Activated effector memory CD4-positive, alpha-beta T cell treated with anti-CD3 and anti-CD28 coated beads, Interleukin-2, amount 50 U/mL, for 16 hours (primary cell): Measurements from ENCODE around the gene GLB1L2.

ENCODE experiments used
- DNase-seq: peaks from one replicate; pipeline ENCODE4 v3.0.0-alpha.2; 2020

The GLB1L2 gene

DNA sequence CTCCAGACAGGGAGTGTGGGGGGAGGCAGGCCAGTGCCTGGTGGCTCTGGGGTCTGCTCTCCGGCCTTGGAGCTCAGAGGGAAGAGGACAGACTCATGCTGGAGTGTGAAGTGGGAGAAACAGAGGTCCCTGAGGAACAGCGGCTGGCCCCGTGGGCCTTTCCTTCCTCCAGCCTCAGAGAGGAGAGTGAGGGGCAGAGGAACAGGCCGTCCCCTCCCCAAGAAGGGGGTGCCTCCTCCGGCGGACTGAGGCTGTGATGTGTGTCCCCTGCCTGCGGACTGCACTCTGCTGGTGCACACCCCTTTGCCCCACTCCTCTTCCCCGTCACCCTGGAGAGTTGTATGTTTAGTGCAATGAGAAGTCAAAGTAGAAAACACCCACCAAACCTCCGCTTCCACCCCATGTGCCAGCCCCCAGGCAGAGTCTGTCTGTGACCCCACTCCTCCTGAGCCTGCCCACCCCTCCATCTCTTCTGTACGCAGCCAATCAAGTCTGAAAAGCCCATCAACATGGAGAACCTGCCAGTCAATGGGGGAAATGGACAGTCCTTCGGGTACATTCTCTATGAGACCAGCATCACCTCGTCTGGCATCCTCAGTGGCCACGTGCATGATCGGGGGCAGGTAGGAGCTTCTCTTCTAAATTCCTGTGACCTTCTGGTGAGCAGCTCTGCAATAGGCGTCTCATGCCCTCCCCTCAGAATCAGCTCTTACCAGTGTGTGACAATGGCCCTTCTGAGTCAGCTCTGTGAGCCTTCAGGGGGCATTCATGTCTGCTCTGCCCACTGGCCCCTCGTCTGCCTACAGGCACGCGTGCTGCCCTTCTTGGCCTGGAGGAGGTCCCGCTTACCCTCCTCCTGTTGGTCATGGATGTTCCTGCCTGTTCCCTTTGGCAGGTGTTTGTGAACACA is 39.0 kb downstream of the GLB1L2 start:
- DNase-seq, result no peak

DNA sequence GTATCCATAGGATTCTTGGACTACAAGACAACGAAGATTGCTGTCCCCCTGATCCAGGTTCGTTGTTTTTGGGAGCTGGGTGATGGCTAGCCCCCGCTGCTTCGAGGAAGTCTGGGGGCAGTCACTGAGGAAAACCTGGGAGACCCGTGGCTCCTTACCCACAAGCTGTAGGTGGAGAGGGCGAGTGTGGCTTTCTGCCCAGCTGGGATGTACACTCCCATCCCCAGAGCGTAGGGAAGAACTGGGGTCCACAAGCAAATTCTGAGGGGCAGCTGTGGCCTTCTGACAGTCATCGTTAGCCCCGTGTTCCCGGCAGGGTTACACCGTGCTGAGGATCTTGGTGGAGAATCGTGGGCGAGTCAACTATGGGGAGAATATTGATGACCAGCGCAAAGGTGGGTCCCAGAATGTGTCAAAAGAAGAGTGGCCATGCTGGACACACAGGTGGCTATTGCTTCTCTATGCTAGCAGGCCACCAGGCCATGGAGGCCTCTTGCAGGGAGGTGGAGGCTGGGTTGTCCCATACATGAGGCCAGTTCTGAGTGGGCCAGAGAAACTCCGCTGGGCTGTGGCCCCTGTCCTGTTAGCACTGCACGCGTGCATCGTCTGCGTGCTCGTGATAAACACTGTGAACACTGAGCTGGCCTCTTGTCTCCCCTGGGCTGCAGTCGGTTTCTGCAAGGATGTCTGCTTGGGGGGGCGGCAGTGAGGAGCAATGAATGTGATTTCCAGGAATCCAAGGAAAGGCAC is 39.8 kb downstream of the GLB1L2 start:
- no peak for DNase-seq

DNA sequence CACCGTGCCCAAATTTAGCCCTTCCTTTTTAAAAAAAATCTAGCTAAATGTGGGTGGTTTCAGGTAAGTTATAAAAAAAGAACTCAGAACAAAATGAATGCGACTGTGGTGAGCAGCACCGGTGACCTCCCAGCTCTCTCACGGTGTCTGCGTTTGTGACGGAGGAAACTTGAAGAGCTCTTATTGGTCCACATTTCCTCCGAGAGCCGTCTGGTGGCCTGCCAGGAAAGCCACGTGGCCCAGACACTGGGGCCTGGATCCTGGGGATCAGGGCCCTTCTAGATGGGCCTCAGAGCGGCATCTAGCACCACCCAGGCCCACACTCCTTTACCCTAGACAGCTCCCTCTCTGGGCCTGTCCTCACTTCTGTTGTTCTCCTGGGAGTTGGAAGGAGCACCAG is 40.7 kb downstream of the GLB1L2 start:
- no peak for DNase-seq

DNA sequence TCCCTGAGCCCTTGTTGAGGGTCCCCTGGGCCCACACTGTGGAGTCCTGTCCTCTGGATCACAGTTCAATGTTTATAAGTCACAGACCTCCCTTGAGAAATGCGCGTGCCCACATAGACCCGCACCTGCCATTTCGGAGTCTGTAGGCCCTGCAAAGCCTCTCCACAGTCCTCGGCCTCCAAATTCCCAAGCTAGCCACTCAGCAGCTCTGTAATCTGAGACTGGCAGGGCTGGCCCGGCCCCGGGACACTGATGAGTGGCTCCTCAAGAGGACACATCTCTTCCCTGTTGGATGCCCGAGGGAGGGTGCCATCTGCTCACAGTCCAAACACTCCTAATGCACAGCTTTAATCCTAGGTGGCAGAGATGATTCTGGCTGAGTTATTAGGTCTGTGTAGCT is 41.2 kb downstream of the GLB1L2 start:
- no peak for DNase-seq

DNA sequence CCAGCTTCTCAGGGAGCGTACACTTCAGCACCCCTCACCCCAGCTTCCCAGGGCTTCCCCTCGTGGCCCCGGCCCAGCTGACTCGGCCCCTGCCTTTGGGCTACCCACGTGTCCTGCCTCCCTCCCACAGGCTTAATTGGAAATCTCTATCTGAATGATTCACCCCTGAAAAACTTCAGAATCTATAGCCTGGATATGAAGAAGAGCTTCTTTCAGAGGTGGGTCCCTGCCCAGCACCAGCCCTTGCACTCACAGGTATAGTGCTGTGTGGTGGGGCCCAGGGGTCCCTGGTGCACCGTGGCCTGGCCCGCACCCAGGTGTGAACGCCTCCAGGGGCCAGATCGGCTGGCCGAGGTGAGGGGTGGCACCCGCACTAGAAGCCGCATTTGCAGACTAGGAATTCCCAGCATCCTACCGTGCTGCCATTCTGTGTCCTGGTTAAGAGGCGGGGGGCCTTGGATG is 41.8 kb downstream of the GLB1L2 start:
- DNase-seq, result no peak

DNA sequence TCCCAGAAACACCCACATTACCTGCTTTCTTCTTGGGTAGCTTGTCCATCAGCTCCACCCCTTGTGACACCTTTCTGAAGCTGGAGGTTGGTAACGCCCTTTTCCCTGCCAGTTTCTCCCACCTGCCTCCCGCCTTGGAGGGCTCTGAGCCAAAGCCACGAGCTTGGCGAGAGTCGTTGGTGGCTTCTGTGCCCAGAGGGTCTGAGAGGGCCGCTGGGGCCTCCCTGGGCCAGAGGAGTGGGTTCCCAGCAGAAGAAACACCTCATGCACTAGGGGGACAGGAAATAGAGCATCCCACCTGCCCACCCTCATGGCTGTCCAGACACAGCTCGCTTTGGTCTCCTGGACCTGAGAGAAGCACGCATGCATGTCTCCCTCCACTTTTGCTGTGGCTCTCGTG is 42.4 kb downstream of the GLB1L2 start:
- no peak for DNase-seq

DNA sequence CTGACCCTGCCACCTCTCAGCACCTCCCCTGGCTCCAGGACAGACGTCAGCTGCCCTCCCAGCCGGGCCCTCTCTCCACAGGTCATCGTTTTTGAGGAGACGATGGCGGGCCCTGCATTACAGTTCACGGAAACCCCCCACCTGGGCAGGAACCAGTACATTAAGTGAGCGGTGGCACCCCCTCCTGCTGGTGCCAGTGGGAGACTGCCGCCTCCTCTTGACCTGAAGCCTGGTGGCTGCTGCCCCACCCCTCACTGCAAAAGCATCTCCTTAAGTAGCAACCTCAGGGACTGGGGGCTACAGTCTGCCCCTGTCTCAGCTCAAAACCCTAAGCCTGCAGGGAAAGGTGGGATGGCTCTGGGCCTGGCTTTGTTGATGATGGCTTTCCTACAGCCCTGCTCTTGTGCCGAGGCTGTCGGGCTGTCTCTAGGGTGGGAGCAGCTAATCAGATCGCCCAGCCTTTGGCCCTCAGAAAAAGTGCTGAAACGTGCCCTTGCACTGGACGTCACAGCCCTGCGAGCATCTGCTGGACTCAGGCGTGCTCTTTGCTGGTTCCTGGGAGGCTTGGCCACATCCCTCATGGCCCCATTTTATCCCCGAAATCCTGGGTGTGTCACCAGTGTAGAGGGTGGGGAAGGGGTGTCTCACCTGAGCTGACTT is 43.2 kb downstream of the GLB1L2 start:
- no peak for DNase-seq

DNA sequence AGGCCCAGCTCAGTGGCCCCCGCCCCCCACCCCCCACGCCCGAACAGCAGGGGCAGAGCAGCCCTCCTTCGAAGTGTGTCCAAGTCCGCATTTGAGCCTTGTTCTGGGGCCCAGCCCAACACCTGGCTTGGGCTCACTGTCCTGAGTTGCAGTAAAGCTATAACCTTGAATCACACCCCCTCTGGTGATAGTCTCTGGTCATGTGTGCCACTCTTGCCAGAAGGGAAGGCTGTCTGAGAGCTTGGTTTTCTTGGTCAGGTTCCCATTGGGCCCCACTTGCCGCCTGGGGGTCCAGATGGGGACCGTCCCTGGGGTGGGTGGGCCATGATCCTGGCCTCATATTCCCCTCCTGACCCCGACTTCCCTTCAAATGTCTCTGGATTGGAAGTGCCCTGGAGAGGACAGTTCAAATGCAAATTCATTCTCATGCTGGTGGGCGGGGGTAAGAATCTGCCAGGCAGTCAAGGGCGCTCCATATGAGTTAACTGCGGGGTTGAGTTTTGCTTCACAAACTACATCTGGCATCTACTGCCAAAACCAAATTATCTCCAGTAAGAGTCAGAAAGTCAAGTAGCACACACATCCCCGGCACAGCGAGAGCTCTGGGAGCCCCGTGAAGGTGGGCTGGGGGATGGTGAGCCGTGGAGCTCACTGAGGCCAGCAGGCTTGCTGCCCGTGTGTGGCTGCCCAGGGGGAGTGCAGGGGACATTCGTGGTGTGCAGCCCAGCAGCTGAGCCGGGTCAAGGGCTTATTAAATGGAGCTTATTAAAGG is 44.5 kb downstream of the GLB1L2 start:
- no peak for DNase-seq

DNA sequence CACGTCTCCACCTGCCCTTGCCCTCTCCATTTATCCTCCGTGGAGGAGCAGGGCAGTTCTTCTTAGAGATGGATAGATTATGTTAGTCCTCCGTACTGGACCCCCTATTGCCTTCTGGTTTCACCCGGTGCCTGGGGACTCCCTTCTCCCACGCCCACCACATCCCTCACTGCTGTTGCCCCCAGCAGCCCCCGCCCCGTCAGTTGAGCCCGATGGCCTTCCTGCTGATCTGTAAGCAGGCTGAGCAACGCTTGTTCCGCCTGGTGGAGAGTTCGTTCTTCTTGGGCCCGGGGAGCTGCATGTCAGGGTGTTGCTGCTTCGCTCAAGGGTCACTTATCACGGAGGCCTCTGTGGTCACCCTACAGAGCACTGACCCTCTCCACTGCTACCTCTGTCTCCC is 46.1 kb downstream of the GLB1L2 start:
- DNase-seq, result no peak

DNA sequence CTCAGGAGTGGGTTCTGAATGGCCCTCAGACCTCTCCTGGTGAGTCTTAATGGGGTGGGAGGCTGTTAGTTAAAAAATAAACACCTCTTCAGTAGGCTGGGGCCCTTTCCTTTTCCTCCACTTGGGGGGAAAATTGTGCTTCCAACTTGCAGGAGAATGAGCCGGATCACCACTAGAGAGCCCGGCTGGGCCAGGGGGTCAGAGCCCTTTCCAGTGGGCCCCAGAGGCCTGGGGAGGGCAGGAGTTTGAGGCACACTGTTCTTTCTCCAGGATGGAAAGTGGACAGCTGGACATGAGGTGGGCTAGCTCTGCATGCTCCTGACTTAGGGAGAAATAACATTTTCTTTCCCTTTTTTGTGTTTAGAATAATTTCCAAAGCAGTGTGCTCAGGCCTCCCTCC is 47.5 kb downstream of the GLB1L2 start:
- DNase-seq, result no peak

DNA sequence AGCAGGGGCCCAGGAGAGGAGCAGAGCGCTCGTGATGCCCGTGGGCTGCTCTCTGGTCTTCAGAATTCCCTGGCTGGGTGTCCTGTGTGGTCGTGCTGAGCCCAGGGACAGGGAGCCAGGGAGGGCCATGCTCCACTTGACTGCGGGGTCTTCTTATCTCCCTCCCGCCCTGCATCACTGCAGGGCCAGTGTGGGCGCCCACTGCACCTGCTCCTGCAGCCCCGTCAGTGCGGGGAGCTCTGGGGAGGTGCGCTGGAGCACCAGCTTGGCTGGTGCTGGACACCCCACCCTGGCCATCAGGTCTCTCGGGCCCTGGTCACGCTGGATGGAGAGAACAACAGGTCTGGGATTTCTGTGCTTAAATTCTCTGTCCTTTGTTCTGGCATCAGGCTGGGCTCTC is 48.4 kb downstream of the GLB1L2 start:
- DNase-seq, result no peak

DNA sequence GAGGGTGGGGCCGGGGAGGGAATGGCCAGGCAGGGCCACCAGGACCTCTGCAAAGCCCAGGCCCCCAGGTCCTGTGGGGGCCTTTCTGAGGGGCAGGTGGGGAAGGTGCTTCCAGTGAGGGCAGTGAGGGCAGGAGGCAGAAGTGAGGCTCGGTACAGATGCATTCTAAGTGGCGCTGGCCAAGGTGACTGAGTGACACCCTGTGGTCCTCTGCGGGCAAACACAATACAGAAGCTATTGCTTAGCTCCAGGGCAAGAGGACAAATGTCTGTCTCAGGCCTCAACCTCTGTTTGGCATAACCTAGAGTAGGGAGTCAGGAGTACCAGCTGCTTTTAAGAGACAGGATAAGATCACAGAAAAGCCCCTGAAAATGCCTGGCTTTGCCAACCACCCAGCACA is 49.0 kb downstream of the GLB1L2 start:
- DNase-seq, result no peak

DNA sequence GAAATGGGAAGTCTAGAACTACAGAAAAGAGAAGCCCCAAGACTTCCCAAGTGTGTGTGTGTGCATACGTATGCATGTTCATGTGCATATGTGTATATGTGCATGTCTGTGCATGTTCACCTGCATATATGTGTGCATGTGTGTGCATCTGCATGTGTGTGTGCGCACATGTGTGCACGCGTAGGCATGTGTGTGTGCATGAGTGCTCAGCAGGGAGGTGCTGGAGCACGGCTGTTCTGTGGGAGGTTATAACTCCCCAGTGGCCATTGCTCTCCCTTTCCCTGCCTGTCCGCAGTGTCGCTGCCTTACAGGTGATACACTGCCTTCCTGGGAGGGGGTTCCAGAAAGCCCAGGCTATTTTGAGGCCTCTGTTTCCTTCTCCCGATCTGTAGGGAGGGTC is 50.5 kb downstream of the GLB1L2 start:
- DNase-seq, result no peak

DNA sequence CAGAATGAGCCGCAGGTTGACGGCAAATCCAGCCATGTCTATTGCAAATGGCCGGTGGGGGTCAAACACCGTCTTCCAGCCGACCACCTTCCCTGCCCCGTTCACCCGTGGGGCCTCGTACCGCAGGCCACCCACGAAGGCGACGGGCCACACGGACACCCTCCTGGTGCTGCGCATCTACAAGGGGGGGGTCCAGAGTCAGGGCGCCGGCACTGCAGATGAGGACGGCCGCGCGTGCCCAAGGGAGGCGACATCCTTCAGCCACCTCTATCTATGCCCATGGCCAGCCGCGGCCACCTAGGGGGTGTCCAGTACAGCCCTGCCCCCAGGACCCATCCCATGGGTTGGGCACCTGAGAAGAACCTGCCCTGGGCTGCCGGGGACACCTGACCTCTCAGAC is 51.0 kb downstream of the GLB1L2 start:
- DNase-seq, result no peak

DNA sequence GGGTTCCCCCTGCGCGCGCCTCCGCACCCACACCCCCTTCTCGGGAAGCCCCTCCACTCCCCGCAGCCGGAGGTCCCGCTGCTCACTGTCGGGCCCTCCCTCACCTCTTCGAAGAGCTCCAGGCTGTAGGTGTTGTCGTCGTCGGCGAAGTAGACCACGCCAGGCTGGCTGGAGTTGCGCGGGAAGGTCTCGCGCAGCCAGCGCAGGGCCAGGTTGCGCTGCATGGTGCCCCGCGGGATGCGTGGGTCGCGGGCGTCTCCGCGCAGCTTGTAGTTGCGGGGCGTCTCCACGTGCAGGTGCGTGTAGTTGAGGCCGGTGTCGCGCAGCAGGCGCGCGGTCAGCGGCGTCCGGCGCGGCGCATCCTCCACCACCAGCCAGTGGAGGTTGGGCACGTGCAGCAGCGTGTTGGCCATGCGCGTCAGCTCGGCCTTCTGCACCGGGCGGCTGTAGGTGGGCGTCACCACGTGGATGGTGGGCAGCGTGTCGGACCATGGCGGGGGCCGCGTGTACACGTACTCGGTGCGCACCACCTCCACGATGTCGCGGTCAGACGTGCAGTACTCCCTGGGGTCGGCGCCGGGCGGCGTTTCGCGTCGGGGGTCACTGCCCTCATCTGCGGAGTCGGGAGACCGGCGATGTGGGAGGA is 51.9 kb downstream of the GLB1L2 start:
- DNase-seq, result no peak

DNA sequence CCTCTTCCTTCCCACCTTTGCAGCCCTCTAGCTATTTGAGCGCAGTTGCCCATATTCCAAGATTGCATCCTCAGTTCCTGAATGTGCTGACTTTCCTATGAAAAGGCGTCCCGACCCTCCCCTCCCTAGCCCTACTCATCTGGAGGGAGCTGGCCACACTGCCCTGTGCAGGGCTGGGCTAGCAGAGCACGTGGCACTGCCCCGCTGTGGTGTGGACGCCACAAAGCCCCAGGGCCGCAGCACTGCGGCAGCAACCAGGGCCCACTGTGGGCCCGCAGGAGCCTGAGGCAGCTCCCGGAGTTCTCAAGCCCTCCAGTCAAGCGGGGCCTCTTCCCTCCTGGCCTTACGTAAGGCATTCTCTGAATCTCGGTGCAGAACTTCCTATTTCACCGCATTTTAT is 52.6 kb downstream of the GLB1L2 start:
- no peak for DNase-seq

DNA sequence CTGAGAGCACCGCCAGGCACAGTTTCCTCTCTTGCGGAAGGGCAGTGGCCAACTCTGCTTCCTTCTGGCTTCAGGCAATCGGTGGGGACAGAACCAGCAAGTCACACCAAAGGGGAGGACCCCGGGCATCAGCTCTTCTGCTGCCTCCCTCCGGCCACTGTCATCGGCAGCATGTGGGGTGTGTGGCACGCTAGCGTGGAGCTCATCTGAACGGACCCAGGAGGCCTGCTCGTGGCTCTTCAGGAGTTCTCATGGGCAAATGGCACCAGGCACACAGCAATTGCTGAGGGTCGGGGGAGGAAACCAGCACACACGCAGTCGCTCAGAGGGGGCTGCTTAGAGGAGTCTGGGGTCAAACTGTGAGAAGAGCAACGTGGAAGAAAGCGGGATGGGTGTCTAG is 53.4 kb downstream of the GLB1L2 start:
- DNase-seq, result no peak

DNA sequence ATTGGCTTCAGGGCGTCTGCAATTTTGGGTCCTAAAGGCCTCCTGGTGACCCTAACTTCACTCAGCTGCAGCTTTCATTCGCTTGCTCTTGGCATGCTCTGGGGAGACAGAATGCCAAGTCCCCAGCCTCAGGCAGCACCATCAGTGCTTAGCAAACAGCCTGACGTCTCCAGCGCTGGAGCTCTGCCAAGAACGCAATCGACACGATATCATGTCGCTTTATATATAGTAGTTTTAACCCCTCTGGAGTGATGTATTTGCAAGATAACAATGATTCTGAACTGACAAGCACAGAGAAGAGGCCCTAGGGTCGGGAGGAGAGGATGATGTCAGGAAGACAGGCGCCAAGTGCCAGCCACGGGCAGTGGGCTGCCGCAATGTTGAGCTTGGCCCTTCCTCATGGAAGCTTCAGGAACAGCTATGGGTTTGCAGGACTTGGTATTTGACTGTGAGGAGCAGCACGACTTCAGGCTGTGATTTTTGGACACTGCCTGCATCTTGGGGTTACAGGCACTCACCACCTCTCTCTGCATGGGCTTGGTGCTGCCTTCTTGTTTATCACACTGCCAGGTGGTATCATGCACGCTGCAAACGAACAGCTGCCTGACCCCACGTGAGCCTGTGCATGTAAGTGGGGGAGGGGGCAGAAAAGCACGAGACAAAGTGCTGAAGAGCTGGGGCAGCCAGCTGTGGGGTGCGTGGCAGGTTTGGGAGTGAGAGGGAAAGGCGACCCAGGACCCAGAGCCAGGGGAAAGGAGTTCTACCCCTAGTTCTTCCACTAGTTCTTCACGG is 54.2 kb downstream of the GLB1L2 start:
- DNase-seq, result no peak

DNA sequence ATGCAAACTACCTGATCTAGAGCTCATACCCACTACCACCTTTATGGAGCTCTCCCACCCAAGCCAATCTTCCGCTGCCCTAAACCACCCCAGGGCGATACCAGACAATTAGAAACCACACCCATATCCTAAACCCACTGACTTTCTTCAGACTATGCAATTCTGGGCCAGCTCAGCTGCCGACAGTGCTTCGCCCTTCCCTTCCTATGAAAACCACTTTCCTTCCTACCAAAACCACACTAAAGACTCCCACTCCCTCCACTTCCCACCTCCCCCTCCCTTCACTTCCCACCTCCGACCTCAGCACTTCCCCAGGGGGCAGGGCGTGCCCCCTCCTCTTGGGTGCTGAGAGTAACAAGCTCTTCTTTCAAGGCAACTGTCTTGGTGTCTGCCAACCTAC is 55.2 kb downstream of the GLB1L2 start:
- no peak for DNase-seq

DNA sequence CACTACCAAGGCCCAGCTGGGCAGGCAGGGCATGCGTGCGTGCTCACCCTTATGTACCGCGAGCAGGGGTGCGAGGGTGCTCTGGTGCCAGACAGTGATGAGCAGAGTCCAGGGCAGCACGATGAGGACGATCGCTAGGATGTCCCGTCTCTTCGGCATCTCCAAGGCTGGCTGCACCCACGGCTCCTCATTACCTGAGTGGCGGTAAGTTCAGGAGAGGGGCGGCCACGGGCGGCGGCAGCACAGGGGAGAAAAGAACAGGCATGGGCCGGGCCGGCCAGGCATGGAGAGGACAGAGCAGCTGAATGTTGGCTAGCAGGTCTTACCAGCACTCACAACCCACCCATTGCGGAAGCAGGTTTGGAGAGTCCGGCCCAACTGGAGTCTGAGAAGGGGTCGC is 55.7 kb downstream of the GLB1L2 start:
- no peak for DNase-seq

DNA sequence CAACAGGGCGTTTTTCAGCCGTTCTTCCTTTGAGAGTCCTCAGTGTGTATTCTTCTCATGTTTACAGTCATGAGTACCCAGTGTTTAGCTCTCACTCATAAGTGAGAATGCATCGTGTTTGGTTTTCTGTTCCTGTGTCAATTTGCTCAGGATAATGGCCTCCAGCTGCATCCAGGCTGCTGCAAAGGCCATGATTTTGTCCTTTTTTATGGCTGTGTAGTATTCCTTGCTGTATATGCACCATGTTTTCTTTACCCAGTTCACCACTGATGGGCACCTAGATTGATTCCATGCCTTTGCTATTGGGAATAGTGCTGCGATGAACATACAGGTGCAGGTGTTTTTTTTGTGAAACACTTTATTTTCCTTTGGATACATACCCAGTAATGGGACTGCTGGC is 56.8 kb downstream of the GLB1L2 start:
- DNase-seq, result no peak
